GM12891 (cell line): ENCODE results near the gene PLD1.

Experiments used
- POLR2A ChIP-seq: IDR thresholded peaks from 2 replicates; pipeline ENCODE4 v1.6.1; 2011; ENCODE audit warnings: low read depth, low read length, control low read depth
- POLR2AphosphoS5 ChIP-seq: IDR thresholded peaks from 2 replicates; pipeline ENCODE4 v1.6.1; 2011; ENCODE audit warnings: low read depth, low read length, control low read depth
- SPI1 ChIP-seq: IDR thresholded peaks from 2 replicates; pipeline ENCODE4 v1.6.1; 2011; ENCODE audit warnings: low read depth, low read length, control low read depth
- TAF1 ChIP-seq: IDR thresholded peaks from 2 replicates; pipeline ENCODE4 v1.6.1; 2011; ENCODE audit warnings: low read depth, low read length, control low read depth

- TF ChIP-seq POLR2A, result no peak
- TF ChIP-seq POLR2AphosphoS5, result no peak
- TF ChIP-seq SPI1, result no peak
- TF ChIP-seq TAF1, result no peak
Measured at GRCh38 chr3:171729452-171730334, 80.6 kb downstream of the PLD1 start.
